Measurements from ENCODE around the gene LDLRAD4.
A peak's percentile ranks its signal among the peaks of the same experiment; 100 is the strongest.
"Not testable (repeated sequence)": the region's sequence is repeated elsewhere in the genome, so short reads cannot be mapped to it uniquely, and the experiment has no call there.

Gene LDLRAD4

GRCh38 chr18:13660510-13660909, 441.9 kb downstream of the LDLRAD4 start:
- H3K4me3 ChIP-seq (ENCODE audit: low read length), result no peak overlapping the region
- DNase-seq (ENCODE audit: low read depth), result peak; percentile 71
- no peak for TF ChIP-seq CTCF (conservative IDR thresholded peaks at IDR 0.05; ENCODE audit: low read depth, low read length)

- H3K4me3 ChIP-seq (ENCODE audit: low read length), result no peak overlapping the region
- TF ChIP-seq CTCF (conservative IDR thresholded peaks at IDR 0.05; ENCODE audit: low read depth, low read length), result no peak
- DNase-seq (ENCODE audit: low read depth), result no peak
These were observed 442.7 kb downstream of the LDLRAD4 start for GRCh38 chr18:13661051-13661778.

- TF ChIP-seq CTCF (conservative IDR thresholded peaks at IDR 0.05; ENCODE audit: low read depth, low read length), result no peak
- no peak for DNase-seq (ENCODE audit: low read depth)
- H3K4me3 ChIP-seq (ENCODE audit: low read length), result no peak overlapping the region
These were observed 443.3 kb downstream of the LDLRAD4 start for GRCh38 chr18:13661779-13662256.

- DNase-seq (ENCODE audit: low read depth), result peak; percentile 17
- no peak overlapping the region for H3K4me3 ChIP-seq (ENCODE audit: low read length)
- no peak for TF ChIP-seq CTCF (conservative IDR thresholded peaks at IDR 0.05; ENCODE audit: low read depth, low read length)
These were observed 454.1 kb downstream of the LDLRAD4 start for GRCh38 chr18:13672657-13673056.

- TF ChIP-seq CTCF (conservative IDR thresholded peaks at IDR 0.05; ENCODE audit: low read depth, low read length), result no peak
- no peak for DNase-seq (ENCODE audit: low read depth)
- no peak overlapping the region for H3K4me3 ChIP-seq (ENCODE audit: low read length)
These were observed 457.9 kb downstream of the LDLRAD4 start for GRCh38 chr18:13676471-13676870.

- H3K4me3 ChIP-seq (ENCODE audit: low read length), result not testable (repeated sequence)
These were observed 458.8 kb downstream of the LDLRAD4 start for GRCh38 chr18:13677350-13677749.

GRCh38 chr18:13680612-13681011, 462.1 kb downstream of the LDLRAD4 start:
- no peak for DNase-seq (ENCODE audit: low read depth)
- TF ChIP-seq CTCF (conservative IDR thresholded peaks at IDR 0.05; ENCODE audit: low read depth, low read length), result peak; percentile 39
- no peak overlapping the region for H3K4me3 ChIP-seq (ENCODE audit: low read length)

More at GRCh38 chr18:13677350-13677749, 458.8 kb downstream of the LDLRAD4 start:
- not testable (repeated sequence) for DNase-seq (ENCODE audit: low read depth)

Measured in retinal pigment epithelial cell (primary cell).